Stomach (tissue), 9 donors: ENCODE measurements around the gene GRK2. TPM values are rescaled to one million over a fixed set of nuclear protein-coding genes. Genes with fewer than 3 reads are reported as not detected.
A peak's percentile ranks its signal among the peaks of the same experiment; 100 is the strongest.

ENCODE experiments used
- DNase-seq, 2 donors: peaks; one replicate each; pipeline versions ENCODE4 v3.0.0 to v3.0.0-alpha.2; 2013 to 2019
- H3K27ac ChIP-seq, 5 donors: fragments of 200-600 bp in 4 of 5; sonication (generic) in 4 of 5; one replicate each; pipeline ENCODE4 v1.5.1; 2013 to 2019; ENCODE audit warnings: mild to moderate bottlenecking in 1 of 5, moderate library complexity in 1 of 5
- H3K27me3 ChIP-seq, 3 donors: fragments of 200-600 bp; sonication (generic); one replicate each; pipeline ENCODE4 v1.5.1; 2017 to 2019; ENCODE audit warnings: mixed run types in 1 of 3
- H3K36me3 ChIP-seq, 4 donors: fragments of 200-600 bp; sonication (generic); 1 replicate in 3 of 4; 2 replicates in 1 of 4; pipeline ENCODE4 v1.5.1; 2016 to 2019
- H3K4me1 ChIP-seq, 4 donors: fragments of 200-600 bp; sonication (generic); one replicate each; pipeline ENCODE4 v1.5.1; 2016 to 2019
- H3K4me3 ChIP-seq, 4 donors: fragments of 200-600 bp; sonication (generic) in 3 of 4; one replicate each; pipeline ENCODE4 v1.5.1; 2016 to 2019; ENCODE audit warnings: mild to moderate bottlenecking in 1 of 4
- H3K9me3 ChIP-seq, 4 donors: fragments of 200-600 bp; sonication (generic); one replicate each; pipeline ENCODE4 v1.5.1; 2016 to 2019
- EP300 ChIP-seq: sonication (generic); formaldehyde crosslinking; IDR thresholded peaks from one replicate; pipeline ENCODE4 v1.6.1; 2017; ENCODE audit warnings: antibody characterized with exemption
- POLR2A ChIP-seq, 4 donors: fragments of 450-650 bp; IDR thresholded peaks; one replicate each; pipeline ENCODE4 v1.6.1; 2016; ENCODE audit warnings: antibody characterized with exemption in 4 of 4, control low read depth in 2 of 4, mild to moderate bottlenecking in 1 of 4, moderate library complexity in 1 of 4
- POLR2AphosphoS5 ChIP-seq, 3 donors: sonication (generic); formaldehyde crosslinking; IDR thresholded peaks; one replicate each; pipeline ENCODE4 v1.6.1; 2016; ENCODE audit warnings: antibody characterized with exemption in 3 of 3
- WGBS, 5 donors: extraction: QIAGEN DNeasy Blood & Tissue Kit in 3 of 5; methylation state at CpG; one replicate each; pipeline versions ENCODE4 v1.1.5 to v1.1.7; 2013 to 2018; 5-methylcytosine and 5-hydroxymethylcytosine counted together
- intact Hi-C: fragments of 100-400 bp; cut with DNase I; formaldehyde crosslinking; loops from one replicate; pipeline ENCODE4 v1.15.1; 2023; ENCODE audit warnings: low total_unique reads
- polyA plus RNA-seq, 3 donors: library from polyadenylated mRNA; stranded (reverse); fragments of 200-250 nt; gene quantifications; one replicate each; pipeline ENCODE4 v1.2.3, GENCODE V29; 2013
- total RNA-seq, 5 donors: library from RNA; depleted of rRNA; stranded (reverse); fragments of >200 nt; gene quantifications; one replicate each; pipeline versions ENCODE4 v1.1.0 to v1.2.3, GENCODE V29; 2014 to 2016
- TF ChIP-seq, protein P1 (sequence below), 7 experiments: fragments of 450-650 bp in 4 of 7; fragments of 200-600 bp in 3 of 7; sonication (generic) in 3 of 7; IDR thresholded peaks; one replicate each; pipeline ENCODE4 v1.5.1; 2016 to 2019; ENCODE audit warnings: antibody characterized with exemption in 7 of 7, control low read depth in 2 of 7, mild to moderate bottlenecking in 1 of 7
- donor health status: healthy with polysubstance abuse.
- donor health status: Bipolar disorder and iron deficiency.
- donor health status: healthy.

The GRK2 gene
- total and polyA plus RNA-seq, 8 donors, result 44.0 to 266 (median 86.2) TPM

DNA sequence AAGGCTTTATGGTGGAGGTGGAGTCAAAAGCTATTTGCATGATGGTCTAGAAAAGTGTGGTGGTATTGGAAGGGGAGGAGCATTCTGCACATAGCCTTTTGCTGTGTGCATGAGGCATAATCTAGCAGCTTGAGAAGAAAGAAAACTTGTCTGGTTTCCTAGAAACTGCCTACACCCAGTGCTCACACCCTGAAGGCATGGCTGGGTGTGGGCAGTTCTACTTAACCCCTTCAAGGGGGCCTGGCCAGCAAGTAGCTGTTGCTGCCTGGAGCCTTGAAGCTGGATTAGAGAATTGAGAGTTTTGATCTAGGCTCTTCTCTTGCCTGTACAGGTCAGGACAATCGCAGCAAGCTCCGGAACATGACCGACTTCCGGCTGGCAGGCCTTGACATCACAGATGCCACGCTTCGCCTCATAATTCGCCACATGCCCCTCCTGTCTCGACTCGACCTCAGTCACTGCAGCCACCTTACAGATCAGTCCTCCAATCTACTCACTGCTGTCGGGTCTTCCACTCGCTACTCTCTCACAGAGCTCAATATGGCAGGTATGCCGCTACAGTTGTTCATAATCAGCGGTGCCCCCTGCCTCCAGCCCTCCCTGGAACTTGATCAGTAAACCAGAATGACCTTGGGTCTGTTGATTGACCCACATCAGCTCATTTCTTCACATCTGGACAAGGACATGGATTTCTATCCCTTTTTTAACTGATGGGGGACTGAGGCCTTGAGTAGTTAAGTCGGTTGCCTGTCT, 12.2 kb upstream of the GRK2 start:
- H3K36me3 ChIP-seq, result peaks cover 79 to 84% (median 83%) of the 10 kb centered on the region in 4 donors
- no peaks in the 10 kb centered on the region for H3K27me3 ChIP-seq
- no peak overlapping the region for H3K4me3 ChIP-seq
- peak overlapping the region in 2 of 5 donors; percentile 20 to 28 for H3K27ac ChIP-seq
- H3K9me3 ChIP-seq, result no peaks in the 10 kb centered on the region
- intact Hi-C loops, result loop anchor here (10.0 kb wide), 1 partner anchor 131 kb away; no protein-coding TSS in a partner anchor
- TF ChIP-seq EP300 (no peak), POLR2A (IDR thresholded peaks at IDR 0.05) (no peak), POLR2AphosphoS5 (IDR thresholded peaks at IDR 0.05) (no peak)
- TF ChIP-seq, protein P1, sequence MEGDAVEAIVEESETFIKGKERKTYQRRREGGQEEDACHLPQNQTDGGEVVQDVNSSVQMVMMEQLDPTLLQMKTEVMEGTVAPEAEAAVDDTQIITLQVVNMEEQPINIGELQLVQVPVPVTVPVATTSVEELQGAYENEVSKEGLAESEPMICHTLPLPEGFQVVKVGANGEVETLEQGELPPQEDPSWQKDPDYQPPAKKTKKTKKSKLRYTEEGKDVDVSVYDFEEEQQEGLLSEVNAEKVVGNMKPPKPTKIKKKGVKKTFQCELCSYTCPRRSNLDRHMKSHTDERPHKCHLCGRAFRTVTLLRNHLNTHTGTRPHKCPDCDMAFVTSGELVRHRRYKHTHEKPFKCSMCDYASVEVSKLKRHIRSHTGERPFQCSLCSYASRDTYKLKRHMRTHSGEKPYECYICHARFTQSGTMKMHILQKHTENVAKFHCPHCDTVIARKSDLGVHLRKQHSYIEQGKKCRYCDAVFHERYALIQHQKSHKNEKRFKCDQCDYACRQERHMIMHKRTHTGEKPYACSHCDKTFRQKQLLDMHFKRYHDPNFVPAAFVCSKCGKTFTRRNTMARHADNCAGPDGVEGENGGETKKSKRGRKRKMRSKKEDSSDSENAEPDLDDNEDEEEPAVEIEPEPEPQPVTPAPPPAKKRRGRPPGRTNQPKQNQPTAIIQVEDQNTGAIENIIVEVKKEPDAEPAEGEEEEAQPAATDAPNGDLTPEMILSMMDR (IDR thresholded peaks at IDR 0.05), result no peak
- DNase-seq, result peak in 1 of 2 donors; percentile 89
- H3K4me1 ChIP-seq, result peaks cover 0 to 34% (median 9%) of the 10 kb centered on the region in 4 donors
- 78 to 89% (median 87%) methylated on average over 14 of the region's 14 CpGs for WGBS, 5 donors

DNA sequence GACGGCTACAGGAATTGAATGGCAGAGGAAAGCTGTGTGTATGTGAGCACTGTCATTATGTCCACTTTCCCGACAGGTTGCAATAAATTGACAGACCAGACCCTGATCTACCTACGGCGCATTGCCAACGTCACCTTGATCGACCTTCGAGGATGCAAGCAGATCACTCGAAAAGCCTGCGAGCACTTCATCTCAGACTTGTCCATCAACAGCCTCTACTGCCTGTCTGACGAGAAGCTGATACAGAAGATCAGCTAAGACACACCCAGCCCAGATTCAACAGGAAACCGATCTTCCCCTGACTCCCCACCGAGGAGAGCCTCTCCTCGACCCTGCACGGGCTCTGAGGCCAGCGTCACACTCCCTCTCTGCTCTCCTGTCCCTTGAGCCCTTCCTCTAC, 11.5 kb upstream of the GRK2 start:
- Histone ChIP-seq H3K4me1 (peaks cover 0 to 34% (median 9%) of the 10 kb centered on the region in 4 donors), H3K36me3 (peaks cover 72 to 76% (median 76%) of the 10 kb centered on the region in 4 donors), H3K4me3 (no peak overlapping the region), H3K9me3 (no peaks in the 10 kb centered on the region), H3K27me3 (no peaks in the 10 kb centered on the region), H3K27ac (no peak overlapping the region)
- TF ChIP-seq POLR2A (IDR thresholded peaks at IDR 0.05) (no peak), EP300 (no peak), POLR2AphosphoS5 (IDR thresholded peaks at IDR 0.05) (no peak)
- TF ChIP-seq, protein P1 (IDR thresholded peaks at IDR 0.05), result no peak
- WGBS, 5 donors, result 74 to 80% (median 77%) methylated on average over 14 to 15 of the region's 15 CpGs
- DNase-seq, result no peak
- intact Hi-C loops, result loop anchor here (10.0 kb wide), 1 partner anchor 130 kb away; no protein-coding TSS in a partner anchor

DNA sequence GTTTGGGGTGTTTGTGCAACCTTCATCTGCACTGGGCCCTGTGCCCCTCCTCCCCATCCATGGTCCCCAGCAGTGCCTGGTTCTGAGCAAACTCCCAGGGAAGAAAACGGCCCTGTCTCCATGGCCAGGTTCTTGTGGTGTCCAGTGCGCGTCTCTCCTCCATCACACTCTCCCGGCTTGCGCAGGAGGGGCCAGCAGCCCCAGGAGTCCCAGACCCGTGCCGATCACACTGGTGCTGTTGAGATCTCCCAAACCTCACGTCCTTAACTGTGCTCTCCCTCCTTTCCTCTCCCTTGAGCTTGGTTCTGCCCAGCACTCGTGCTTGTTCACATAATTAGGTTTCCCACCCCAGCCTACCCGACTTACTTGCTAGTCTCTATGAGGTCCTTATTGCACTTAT, 10.9 kb upstream of the GRK2 start:
- Histone ChIP-seq H3K27me3 (no peaks in the 10 kb centered on the region), H3K9me3 (no peaks in the 10 kb centered on the region), H3K4me3 (no peak overlapping the region), H3K36me3 (peaks cover 66 to 71% (median 70%) of the 10 kb centered on the region in 4 donors), H3K4me1 (peaks cover 0 to 32% (median 9%) of the 10 kb centered on the region in 4 donors), H3K27ac (no peak overlapping the region)
- DNase-seq, result no peak
- TF ChIP-seq EP300, result no peak
- TF ChIP-seq POLR2AphosphoS5 (IDR thresholded peaks at IDR 0.05), result no peak
- TF ChIP-seq POLR2A (IDR thresholded peaks at IDR 0.05), result no peak
- TF ChIP-seq, protein P1 (IDR thresholded peaks at IDR 0.05), result no peak
- intact Hi-C loops, result loop anchor here (10.0 kb wide), 1 partner anchor 129 kb away; no protein-coding TSS in a partner anchor
- WGBS, 5 donors, result 87 to 89% (median 88%) methylated on average over 10 of the region's 10 CpGs

DNA sequence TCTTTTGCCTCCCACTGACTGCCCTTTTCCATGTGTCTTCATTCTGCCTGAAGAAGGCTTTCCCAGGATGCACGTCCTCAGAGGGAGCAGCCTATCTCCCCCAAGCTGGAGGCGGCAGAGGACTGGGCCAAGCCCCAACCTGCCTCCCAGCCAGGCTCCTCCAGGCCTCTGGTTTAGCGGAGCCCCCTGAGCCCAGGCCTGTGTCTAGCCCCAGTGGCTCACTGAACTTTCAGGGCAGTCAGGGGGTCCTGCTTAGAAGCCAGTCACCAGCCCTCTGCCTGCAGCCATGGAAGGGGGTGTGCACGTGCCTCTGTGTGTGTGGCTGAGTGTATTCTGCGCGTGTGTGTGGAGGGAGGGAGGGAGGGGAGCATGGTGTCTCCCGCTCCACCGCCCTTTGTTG, 10.4 kb upstream of the GRK2 start:
- DNase-seq, result no peak
- intact Hi-C loops, result loop anchor here (10.0 kb wide), 1 partner anchor 129 kb away; no protein-coding TSS in a partner anchor
- 81 to 91% (median 89%) methylated on average over 7 to 8 of the region's 8 CpGs for WGBS, 5 donors
- no peaks in the 10 kb centered on the region for H3K9me3 ChIP-seq
- H3K4me3 ChIP-seq, result no peak overlapping the region
- H3K4me1 ChIP-seq, result peaks cover 1 to 31% (median 11%) of the 10 kb centered on the region in 4 donors
- H3K36me3 ChIP-seq, result peaks cover 61 to 66% (median 65%) of the 10 kb centered on the region in 4 donors
- no peak for TF ChIP-seq POLR2AphosphoS5 (IDR thresholded peaks at IDR 0.05)
- TF ChIP-seq, protein P1 (IDR thresholded peaks at IDR 0.05), result no peak
- TF ChIP-seq EP300, result no peak
- no peak for TF ChIP-seq POLR2A (IDR thresholded peaks at IDR 0.05)
- no peaks in the 10 kb centered on the region for H3K27me3 ChIP-seq
- no peak overlapping the region for H3K27ac ChIP-seq
